Vagina (tissue), 2 donors: ENCODE data around the gene PRDM10. TPM values are rescaled to one million over a fixed set of nuclear protein-coding genes. Genes with fewer than 3 reads are reported as not detected.

ENCODE experiments used
- DNase-seq, 2 donors: peaks; one replicate each; pipeline ENCODE4 v3.0.0-alpha.2; 2017; ENCODE audit errors: extremely low spot score in 2 of 2
- H3K27ac ChIP-seq: fragments of 200-600 bp; sonication (generic); one replicate; pipeline ENCODE4 v1.5.1; 2019
- H3K27me3 ChIP-seq: fragments of 200-600 bp; sonication (generic); one replicate; pipeline ENCODE4 v1.5.1; 2019
- H3K36me3 ChIP-seq, 2 donors: fragments of 200-600 bp; sonication (generic); one replicate each; pipeline ENCODE4 v1.5.1; 2017 to 2019
- H3K4me1 ChIP-seq: fragments of 200-600 bp; sonication (generic); one replicate; pipeline ENCODE4 v1.5.1; 2019
- H3K4me3 ChIP-seq, 2 donors: fragments of 200-600 bp; sonication (generic); 1 replicate in 1 of 2; 2 replicates in 1 of 2; pipeline ENCODE4 v1.5.1; 2016 to 2019
- H3K9me3 ChIP-seq: fragments of 200-600 bp; sonication (generic); one replicate; pipeline ENCODE4 v1.5.1; 2019
- CTCF ChIP-seq, 3 experiments: fragments of 450-650 bp in 2 of 3; fragments of 200-600 bp in 1 of 3; sonication (generic) in 1 of 3; IDR thresholded peaks; one replicate each; pipeline ENCODE4 v1.5.1; 2017 to 2019; ENCODE audit warnings: antibody characterized with exemption in 3 of 3, mild to moderate bottlenecking in 2 of 3, moderate library complexity in 2 of 3
- POLR2A ChIP-seq, 2 donors: fragments of 450-650 bp; IDR thresholded peaks; one replicate each; pipeline ENCODE4 v1.6.1; 2017; ENCODE audit warnings: antibody characterized with exemption in 2 of 2, mild to moderate bottlenecking in 2 of 2, moderate library complexity in 2 of 2
- POLR2AphosphoS5 ChIP-seq, 2 donors: sonication (generic); formaldehyde crosslinking; IDR thresholded peaks; one replicate each; pipeline ENCODE4 v1.9.0; 2017; ENCODE audit warnings: antibody characterized with exemption in 2 of 2, mild to moderate bottlenecking in 2 of 2, low read depth in 1 of 2; ENCODE audit not compliant: insufficient read depth in 1 of 2
- intact Hi-C: fragments of 100-400 bp; cut with DNase I; formaldehyde crosslinking; loops from one replicate; pipeline ENCODE4 v1.15.1; 2023
- total RNA-seq: library from RNA; depleted of rRNA; stranded (reverse); fragments of >200 nt; gene quantifications from one replicate; pipeline ENCODE4 v1.2.3, GENCODE V29; 2016

Gene PRDM10
- total RNA-seq, 1 donor from 2014 or later, result 11.3 TPM

- Histone ChIP-seq H3K4me1 (peaks cover 6% of the 10 kb centered on the region), H3K27ac (no peak overlapping the region), H3K4me3 (no peak overlapping the region), H3K9me3 (no peaks in the 10 kb centered on the region), H3K27me3 (no peaks in the 10 kb centered on the region), H3K36me3 (peaks cover 0 to 10% of the 10 kb centered on the region in 2 donors)
- TF ChIP-seq POLR2A (IDR thresholded peaks at IDR 0.05) (no peak), CTCF (IDR thresholded peaks at IDR 0.05) (no peak), POLR2AphosphoS5 (IDR thresholded peaks at IDR 0.05; ENCODE audit: insufficient read depth in 1 of 2, low read depth in 1 of 2) (no peak)
- intact Hi-C loops, result no loop called here
- no peak for DNase-seq
These were observed 72.9 kb downstream of the PRDM10 start for GRCh38 chr11:129929721-129930120.

DNA sequence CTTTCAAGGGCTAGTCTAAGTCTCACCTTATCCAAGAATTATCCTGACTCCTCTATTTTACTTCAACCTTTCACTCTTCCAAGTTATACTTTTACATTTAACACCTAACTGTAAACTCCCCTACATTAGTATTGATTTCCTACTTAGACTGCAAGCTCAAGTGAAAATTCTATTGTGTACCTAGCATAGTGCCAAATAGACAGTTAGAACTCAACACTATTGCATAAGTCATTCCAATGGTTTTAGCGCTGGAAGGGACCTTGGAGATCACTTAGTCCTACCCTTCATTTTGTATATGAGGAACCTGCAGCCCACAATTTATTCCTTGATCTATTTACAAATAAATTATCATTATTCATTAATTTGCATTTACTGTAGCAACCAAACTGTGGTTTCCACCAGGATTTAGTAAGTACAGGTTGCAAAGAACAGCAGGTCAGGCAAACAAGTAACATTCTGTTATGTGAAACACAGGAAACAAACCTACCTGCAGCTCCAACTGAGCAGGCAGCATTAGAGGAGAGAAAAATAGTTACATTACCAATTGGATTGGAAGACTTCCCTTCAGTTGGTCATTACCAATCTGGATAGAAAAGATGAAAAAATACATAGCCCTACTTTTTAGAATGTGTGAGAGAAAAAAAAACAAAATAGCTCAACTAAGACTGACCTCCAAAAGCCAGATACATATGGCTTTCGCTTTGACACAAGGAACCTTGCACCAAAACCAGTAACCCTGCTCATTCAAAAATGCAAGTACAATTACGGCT is 73.5 kb downstream of the PRDM10 start:
- H3K36me3 ChIP-seq, result peaks cover 0 to 4% of the 10 kb centered on the region in 2 donors
- H3K27ac ChIP-seq, result no peak overlapping the region
- H3K4me1 ChIP-seq, result peaks cover 6% of the 10 kb centered on the region
- H3K27me3 ChIP-seq, result no peaks in the 10 kb centered on the region
- intact Hi-C loops, result no loop called here
- H3K9me3 ChIP-seq, result no peaks in the 10 kb centered on the region
- no peak overlapping the region for H3K4me3 ChIP-seq
- DNase-seq, result no peak
- no peak for TF ChIP-seq CTCF (IDR thresholded peaks at IDR 0.05)

DNA sequence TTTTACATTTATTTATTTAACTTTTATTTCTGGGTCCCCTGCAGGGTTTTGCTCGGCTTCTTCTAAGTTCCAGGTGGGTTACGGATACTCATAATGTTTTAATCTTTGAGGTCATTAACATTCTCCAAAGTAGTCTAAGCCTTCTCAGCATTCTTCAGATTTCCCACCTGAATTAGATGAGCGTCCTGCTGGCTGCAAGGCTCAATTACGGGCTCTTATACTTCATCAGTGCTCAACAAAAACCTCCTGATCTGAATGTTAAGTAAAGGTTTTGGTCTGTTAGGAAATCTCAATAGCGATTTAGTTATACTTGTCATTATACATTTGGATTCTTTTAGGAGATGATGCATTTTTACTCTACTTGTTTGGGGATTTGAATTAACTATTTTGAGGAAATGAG is 80.0 kb downstream of the PRDM10 start:
- intact Hi-C loops, result loop anchor here (5.0 kb wide), 1 partner anchor 210 kb away; no protein-coding TSS in a partner anchor
- TF ChIP-seq POLR2AphosphoS5 (IDR thresholded peaks at IDR 0.05; ENCODE audit: insufficient read depth in 1 of 2, low read depth in 1 of 2) (no peak), CTCF (IDR thresholded peaks at IDR 0.05) (no peak), POLR2A (IDR thresholded peaks at IDR 0.05) (no peak)
- H3K36me3 ChIP-seq, result no peaks in the 10 kb centered on the region

DNA sequence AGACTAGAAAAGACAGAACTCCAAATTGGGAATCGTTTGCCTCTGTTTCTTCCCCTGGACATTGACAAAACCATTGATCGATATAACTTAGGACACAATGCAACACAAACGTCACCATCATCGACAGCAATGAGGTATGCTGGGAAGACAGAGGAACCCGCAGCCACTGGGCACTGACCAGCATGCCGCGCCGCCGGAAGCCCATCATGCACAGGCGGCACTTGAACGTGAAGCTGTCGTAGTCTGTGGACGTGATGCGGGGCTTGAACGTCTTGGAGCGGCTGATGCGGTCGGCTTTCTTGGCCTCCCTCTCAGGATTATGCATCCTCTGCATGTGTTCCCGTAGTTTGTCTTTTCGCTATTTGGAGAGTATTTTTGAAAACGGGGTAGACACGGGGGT is 84.3 kb downstream of the PRDM10 start:
- H3K9me3 ChIP-seq, result no peaks in the 10 kb centered on the region
- DNase-seq, result no peak
- no peaks in the 10 kb centered on the region for H3K4me1 ChIP-seq
- TF ChIP-seq POLR2AphosphoS5 (IDR thresholded peaks at IDR 0.05; ENCODE audit: insufficient read depth in 1 of 2, low read depth in 1 of 2) (no peak), POLR2A (IDR thresholded peaks at IDR 0.05) (no peak), CTCF (IDR thresholded peaks at IDR 0.05) (no peak)
- H3K27me3 ChIP-seq, result no peaks in the 10 kb centered on the region
- H3K27ac ChIP-seq, result no peak overlapping the region
- no peak overlapping the region for H3K4me3 ChIP-seq
- H3K36me3 ChIP-seq, result peaks cover 0 to 33% of the 10 kb centered on the region in 2 donors
- intact Hi-C loops, result no loop called here

More for the DNA sequence above, 80.0 kb downstream of the PRDM10 start:
- no peaks in the 10 kb centered on the region for H3K4me1 ChIP-seq
- H3K4me3 ChIP-seq, result no peak overlapping the region
- no peaks in the 10 kb centered on the region for H3K27me3 ChIP-seq
- H3K9me3 ChIP-seq, result no peaks in the 10 kb centered on the region
- no peak for DNase-seq
- H3K27ac ChIP-seq, result no peak overlapping the region

- no peak for DNase-seq
- no peak overlapping the region for H3K4me3 ChIP-seq
- no peaks in the 10 kb centered on the region for H3K27me3 ChIP-seq
- H3K27ac ChIP-seq, result no peak overlapping the region
- intact Hi-C loops, result no loop called here
- TF ChIP-seq CTCF (IDR thresholded peaks at IDR 0.05) (no peak), POLR2AphosphoS5 (IDR thresholded peaks at IDR 0.05; ENCODE audit: insufficient read depth in 1 of 2, low read depth in 1 of 2) (no peak), POLR2A (IDR thresholded peaks at IDR 0.05) (no peak)
- H3K9me3 ChIP-seq, result no peaks in the 10 kb centered on the region
- peaks cover 0 to 33% of the 10 kb centered on the region in 2 donors for H3K36me3 ChIP-seq
- no peaks in the 10 kb centered on the region for H3K4me1 ChIP-seq
These were observed 85.4 kb downstream of the PRDM10 start for GRCh38 chr11:129917231-129917630.
